ENCODE results near the gene EEF1AKMT2.
"Not testable (repeated sequence)": the region's sequence is repeated elsewhere in the genome, so short reads cannot be mapped to it uniquely, and the experiment has no call there.

EEF1AKMT2 gene

GRCh38 chr10:124791547-124792348 lies at the start of gene EEF1AKMT2:
TSS of gene EEF1AKMT2 (minus strand) at chr10:124791887. CDS start at chr10:124791833, 54 bp downstream.
- DNase-seq (ENCODE audit: low read depth) = peak; percentile 69

GRCh38 chr10:124837687-124838086 lies 46.0 kb upstream of the EEF1AKMT2 start:
- no peak for DNase-seq (ENCODE audit: low read depth)

GRCh38 chr10:124831116-124831515 lies 39.4 kb upstream of the EEF1AKMT2 start:
- no peak for DNase-seq (ENCODE audit: low read depth)

GRCh38 chr10:124830445-124830844 lies 38.8 kb upstream of the EEF1AKMT2 start:
- DNase-seq (ENCODE audit: low read depth) = no peak

GRCh38 chr10:124829447-124830115 lies 37.9 kb upstream of the EEF1AKMT2 start:
- no peak for DNase-seq (ENCODE audit: low read depth)

GRCh38 chr10:124827474-124827873 lies 35.8 kb upstream of the EEF1AKMT2 start:
- no peak for DNase-seq (ENCODE audit: low read depth)

- no peak for DNase-seq (ENCODE audit: low read depth)
Observed at GRCh38 chr10:124826262-124826661, 34.6 kb upstream of the EEF1AKMT2 start.

GRCh38 chr10:124825702-124826101 lies 34.0 kb upstream of the EEF1AKMT2 start:
- DNase-seq (ENCODE audit: low read depth) = no peak

- DNase-seq (ENCODE audit: low read depth) = not testable (repeated sequence)
Observed at GRCh38 chr10:124824932-124825331, 33.2 kb upstream of the EEF1AKMT2 start.

GRCh38 chr10:124824507-124824906 lies 32.8 kb upstream of the EEF1AKMT2 start:
- no peak for DNase-seq (ENCODE audit: low read depth)

GRCh38 chr10:124821520-124821919 lies 29.8 kb upstream of the EEF1AKMT2 start:
- no peak for DNase-seq (ENCODE audit: low read depth)

- no peak for DNase-seq (ENCODE audit: low read depth)
Observed at GRCh38 chr10:124820121-124820520, 28.4 kb upstream of the EEF1AKMT2 start.

- no peak for DNase-seq (ENCODE audit: low read depth)
Observed at GRCh38 chr10:124802313-124802675, 10.6 kb upstream of the EEF1AKMT2 start.

- no peak for DNase-seq (ENCODE audit: low read depth)
Observed at GRCh38 chr10:124799211-124799610, 7.5 kb upstream of the EEF1AKMT2 start.

- no peak for DNase-seq (ENCODE audit: low read depth)
Observed at GRCh38 chr10:124798781-124799180, 7.1 kb upstream of the EEF1AKMT2 start.

GRCh38 chr10:124798364-124798763 lies 6.7 kb upstream of the EEF1AKMT2 start:
- DNase-seq (ENCODE audit: low read depth) = no peak

GRCh38 chr10:124792998-124793352 lies 1.3 kb upstream of the EEF1AKMT2 start:
- DNase-seq (ENCODE audit: low read depth) = no peak

- not testable (repeated sequence) for DNase-seq (ENCODE audit: low read depth)
Observed at GRCh38 chr10:124782900-124783299, 8.8 kb downstream of the EEF1AKMT2 start.

GRCh38 chr10:124768791-124769190 lies 22.9 kb downstream of the EEF1AKMT2 start:
- DNase-seq (ENCODE audit: low read depth) = no peak

- DNase-seq (ENCODE audit: low read depth) = no peak
Observed at GRCh38 chr10:124765256-124765655, 26.4 kb downstream of the EEF1AKMT2 start.

- DNase-seq (ENCODE audit: low read depth) = no peak
Observed at GRCh38 chr10:124763267-124763666, 28.4 kb downstream of the EEF1AKMT2 start.

- no peak for DNase-seq (ENCODE audit: low read depth)
Observed at GRCh38 chr10:124762281-124762680, 29.4 kb downstream of the EEF1AKMT2 start.

- DNase-seq (ENCODE audit: low read depth) = no peak
Observed at GRCh38 chr10:124756156-124756903, 35.4 kb downstream of the EEF1AKMT2 start.
